ENCODE data around the gene KIAA1958.

Gene KIAA1958, protein sequence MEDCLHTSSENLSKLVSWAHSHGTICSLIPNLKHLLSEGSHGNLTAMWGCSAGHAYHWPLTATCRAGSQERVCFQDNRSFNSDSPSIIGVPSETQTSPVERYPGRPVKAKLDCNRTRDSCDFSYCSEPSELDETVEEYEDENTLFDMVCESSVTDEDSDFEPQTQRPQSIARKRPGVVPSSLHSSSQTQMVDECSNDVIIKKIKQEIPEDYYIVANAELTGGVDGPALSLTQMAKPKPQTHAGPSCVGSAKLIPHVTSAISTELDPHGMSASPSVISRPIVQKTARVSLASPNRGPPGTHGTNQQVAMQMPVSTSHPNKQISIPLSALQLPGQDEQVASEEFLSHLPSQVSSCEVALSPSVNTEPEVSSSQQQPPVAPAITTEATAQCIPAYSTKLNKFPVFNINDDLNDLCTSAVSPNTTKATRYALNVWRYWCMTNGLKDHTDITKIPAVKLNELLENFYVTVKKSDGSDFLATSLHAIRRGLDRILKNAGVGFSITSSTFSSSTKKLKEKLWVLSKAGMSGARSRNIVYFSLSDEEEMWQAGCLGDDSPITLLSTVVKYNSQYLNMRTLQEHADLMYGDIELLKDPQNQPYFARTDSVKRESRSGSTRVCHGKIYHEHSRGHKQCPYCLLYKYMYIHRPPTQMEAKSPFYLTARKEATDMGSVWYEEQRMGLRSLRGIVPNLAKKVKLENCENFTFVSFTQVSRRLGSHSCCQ

DNA sequence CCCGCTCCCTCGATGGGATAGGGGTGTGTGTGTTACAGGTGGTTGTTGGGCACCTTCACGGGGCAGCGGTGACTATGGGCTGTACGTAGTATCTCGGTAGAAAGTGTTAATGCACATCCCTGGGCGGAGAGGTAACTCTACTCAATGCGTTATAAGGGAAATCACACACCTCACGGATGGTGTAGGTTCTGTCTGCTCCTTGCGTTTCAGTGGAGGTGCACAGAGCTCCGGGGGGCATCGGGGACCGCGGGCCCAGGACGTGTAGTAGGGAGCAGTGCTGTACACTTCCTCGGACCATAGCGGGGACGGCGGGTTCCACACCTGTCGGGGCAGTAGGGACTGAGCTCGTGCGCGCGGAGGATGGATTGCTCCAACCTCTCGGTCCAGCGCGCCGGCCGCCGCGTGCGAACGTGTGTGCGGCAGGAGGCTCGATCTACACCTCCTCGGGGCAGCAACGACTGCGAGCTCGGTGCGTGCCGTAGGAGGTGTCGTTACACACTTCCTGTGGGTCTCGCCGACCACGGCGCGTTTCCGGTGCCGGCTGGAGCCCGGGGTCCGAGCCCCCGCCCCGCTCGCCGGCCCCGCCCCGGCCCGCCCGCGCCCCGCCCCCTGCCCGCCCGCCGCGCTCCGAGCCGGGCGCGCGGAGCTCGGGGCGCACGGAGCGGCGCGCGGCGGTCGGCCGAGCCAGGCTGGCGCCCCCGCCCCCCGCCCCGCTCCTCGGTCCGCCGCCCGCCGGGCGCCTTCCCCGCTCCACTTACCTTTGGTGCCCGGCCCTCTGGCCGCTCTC, at the start of gene KIAA1958:
Gene KIAA1958, plus strand, starts transcription at position 607 of the 787 bp plus-strand sequence. CDS start 87,254 bp downstream, outside the sequence.
- DNase-seq = peak; percentile 67 to 83

GRCh38 chr9:112437406-112437805, 49.2 kb upstream of the KIAA1958 start:
- no peak for DNase-seq

DNA sequence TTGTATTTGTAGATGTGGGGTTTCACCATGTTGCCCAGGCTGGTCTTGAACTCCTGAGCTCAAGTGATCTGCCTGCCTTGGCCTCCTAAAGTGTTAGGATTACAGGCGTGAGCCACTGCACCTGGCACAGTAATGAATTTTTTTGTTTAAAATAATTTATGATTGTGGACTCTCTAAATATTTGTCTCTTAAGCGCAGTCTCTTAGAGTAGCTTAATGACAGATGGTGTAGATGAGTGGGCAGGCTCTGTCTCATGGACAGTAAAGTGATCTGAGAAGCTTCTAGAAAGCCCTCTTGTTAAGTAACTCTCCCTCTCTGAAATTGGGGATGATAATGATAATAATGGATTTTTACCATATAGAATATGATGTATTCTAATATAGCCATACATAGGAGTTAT, 47.5 kb upstream of the KIAA1958 start:
- DNase-seq = no peak

GRCh38 chr9:112439825-112440224, 46.8 kb upstream of the KIAA1958 start:
- DNase-seq = no peak

DNA sequence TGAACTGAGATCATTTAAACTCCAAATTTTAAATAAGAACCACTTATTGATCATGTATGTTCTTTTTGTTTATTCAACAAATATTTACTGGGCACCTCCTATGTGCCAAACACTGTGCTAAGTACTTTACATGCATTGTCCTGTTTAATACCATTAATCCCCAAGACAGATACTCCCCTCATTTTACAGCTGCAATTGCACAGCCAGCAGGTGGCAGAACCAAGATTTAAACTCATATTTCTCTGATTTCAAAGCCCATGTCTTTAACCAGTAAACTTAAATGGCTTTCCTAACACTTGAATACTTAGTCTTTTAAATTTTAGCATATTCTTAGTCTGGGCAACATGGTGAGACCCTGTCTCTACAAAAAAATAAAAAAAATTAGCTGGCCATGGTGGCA, 43.4 kb upstream of the KIAA1958 start:
- DNase-seq = peak; percentile 4 to 17

- DNase-seq = no peak
These were observed 43.0 kb upstream of the KIAA1958 start for GRCh38 chr9:112443636-112444035.

GRCh38 chr9:112445196-112445595, 41.4 kb upstream of the KIAA1958 start:
- no peak for DNase-seq

GRCh38 chr9:112446080-112446479, 40.5 kb upstream of the KIAA1958 start:
- DNase-seq = no peak

DNA sequence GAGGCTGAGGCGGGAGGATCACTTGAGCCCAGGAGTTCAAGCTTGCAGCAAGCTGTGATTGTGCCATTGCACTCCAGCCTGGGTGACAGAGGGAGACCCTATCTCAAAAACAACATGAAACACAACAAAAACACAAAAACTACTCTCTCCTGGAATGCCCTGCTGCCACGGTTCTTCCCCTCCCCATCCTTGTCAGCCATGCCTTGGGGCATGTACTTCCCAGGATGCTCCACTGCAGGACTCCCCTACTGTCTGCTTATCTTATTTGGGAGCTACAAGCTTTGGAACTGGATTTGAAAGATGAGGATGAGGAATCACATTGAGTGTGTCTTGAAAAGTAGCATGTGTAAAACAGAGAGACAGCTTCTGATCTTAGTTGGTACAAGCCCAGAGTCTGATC, 40.1 kb upstream of the KIAA1958 start:
- DNase-seq = no peak

GRCh38 chr9:112447283-112447761, 39.3 kb upstream of the KIAA1958 start:
- no peak for DNase-seq

DNA sequence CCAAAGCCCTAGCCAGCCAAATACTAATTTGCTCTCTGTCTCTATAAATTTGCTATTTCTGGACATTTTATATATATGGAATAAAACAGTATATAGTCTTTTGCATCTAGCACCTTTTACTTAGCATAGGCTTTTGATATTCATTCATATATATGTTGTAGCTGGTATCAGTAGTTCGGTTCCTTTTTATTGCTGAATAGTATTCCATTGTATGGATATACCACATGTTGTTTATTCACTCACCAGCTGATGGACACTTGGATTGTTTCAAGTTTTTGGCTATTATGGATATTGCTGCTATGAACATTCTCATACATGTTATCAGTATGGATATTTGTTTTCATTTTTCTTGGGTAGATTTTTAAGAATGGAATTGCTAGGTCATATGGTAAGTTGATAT, 23.8 kb upstream of the KIAA1958 start:
- DNase-seq = no peak

- DNase-seq = no peak
These were observed 21.3 kb upstream of the KIAA1958 start for GRCh38 chr9:112465352-112465751.

DNA sequence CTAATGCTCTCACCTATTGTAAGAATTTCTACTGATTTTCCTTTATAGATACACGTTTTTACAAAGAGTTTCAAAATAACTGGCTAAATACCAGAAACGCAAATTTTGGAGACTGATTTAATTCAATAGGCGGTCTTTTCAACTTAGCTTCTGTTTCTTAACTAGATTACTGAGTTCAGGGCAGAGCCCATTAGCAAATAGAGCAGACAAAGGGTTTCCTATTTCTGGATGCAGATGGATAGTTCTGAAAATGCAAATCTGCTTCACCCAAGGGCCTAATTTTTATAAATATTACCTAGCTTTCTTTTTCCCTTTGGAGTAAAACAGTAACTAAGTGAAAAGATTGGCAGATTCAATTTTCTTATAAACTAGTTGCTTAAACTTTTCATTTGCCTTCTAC, 13.6 kb upstream of the KIAA1958 start:
- no peak for DNase-seq

DNA sequence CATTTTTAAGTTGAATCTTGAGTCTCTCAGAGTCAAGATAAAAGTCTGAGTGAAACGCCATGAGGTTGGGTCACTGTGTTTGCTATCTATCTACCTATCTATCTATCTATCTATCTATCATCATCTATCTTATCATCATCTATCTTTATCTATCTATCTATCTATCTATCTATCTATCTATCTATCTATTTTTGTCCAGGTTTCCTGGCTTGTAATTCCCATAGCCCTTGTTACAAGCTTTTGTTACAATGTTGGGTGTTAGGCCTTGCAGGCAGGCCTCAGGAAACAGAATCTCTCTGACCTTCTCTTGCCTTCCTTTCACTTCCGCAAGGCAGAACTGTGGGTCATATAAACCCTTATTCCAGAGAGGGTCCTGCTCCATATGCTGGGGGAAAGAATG, 12.6 kb upstream of the KIAA1958 start:
- DNase-seq = no peak

DNA sequence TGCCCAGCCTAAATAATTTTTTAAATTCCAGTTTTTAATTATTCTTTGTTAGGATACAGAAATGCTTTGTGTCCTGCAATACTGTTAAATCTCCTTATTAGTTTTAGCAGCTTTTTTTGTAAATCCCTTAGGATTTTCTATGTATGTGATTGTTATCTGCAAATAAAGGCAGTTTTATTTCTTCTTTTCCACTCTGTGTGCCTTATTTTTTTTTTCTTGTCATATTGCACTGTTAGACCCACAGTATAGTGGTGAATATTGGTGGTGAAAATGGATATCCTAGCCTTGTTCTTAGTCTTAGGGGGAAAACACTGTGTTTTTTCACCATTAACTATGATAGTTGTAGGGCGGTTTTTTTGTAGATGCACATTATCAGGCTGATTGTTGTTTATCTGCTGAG, 11.3 kb upstream of the KIAA1958 start:
- no peak for DNase-seq

- no peak for DNase-seq
These were observed 9.3 kb upstream of the KIAA1958 start for GRCh38 chr9:112477330-112477729.

DNA sequence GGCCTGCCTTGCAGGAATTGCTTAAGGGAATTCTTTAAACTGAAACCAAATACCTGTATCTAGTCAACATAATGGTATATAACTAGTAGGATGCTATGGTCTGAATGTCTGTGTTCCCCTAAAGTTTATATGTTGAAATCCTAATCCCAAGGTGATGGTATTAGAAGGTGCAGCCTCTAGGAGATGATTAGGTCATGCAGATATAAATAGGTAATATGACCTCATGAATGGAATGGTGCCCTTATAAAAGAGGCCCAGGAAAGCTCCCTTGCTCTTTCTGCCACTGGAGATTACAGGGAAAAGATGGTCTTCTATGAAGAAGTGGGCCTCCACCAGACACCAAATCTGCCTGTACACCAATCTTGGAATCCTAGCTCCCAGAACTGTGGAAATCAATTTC, 7.4 kb upstream of the KIAA1958 start:
- no peak for DNase-seq

- DNase-seq = no peak
These were observed 2.0 kb upstream of the KIAA1958 start for GRCh38 chr9:112484607-112485006.

- DNase-seq = no peak
These were observed 1.1 kb upstream of the KIAA1958 start for GRCh38 chr9:112485574-112485973.

DNA sequence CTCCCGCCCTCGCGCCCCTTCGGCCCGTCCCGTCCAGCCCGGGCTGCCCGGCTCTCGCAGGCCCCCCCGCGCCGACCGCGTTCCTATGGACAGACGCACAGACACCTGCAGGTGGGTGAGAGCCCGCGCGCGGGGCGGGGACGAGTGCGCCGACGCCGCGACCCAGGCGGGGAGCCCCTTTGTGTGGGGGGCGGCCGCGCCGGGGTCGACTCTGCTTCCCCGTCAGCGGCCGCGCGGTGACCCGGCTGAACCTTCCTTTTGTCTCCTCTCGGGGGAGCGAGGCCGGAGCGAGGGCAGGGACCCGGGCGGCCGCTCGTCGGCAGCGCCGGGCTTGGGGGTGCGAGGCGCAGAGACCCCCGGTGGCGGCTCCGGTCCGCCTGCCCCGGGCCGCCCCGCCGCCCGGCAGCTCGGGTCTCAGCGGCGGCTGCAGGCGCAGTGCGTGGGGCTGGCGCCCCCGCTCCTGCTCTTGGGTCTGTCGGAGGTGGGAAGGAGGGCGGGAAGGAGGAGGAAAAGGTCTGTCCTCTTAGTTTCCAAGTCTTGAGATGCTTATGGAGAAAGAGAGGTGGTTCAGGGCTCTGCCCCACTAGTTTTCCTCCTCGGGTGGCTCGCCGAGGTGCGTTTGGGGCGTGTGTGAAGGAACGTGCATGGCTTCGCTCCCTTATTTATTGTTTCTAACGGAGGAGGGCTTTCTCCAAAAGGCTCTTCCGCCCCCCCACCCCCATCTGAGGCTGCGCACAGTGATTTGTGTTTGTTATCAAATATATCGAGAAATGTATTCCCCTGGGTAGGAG, 576 bp downstream of the KIAA1958 start:
- DNase-seq = peak; percentile 52 to 63

- no peak for DNase-seq
These were observed 1.2 kb downstream of the KIAA1958 start for GRCh38 chr9:112487799-112488340.

DNA sequence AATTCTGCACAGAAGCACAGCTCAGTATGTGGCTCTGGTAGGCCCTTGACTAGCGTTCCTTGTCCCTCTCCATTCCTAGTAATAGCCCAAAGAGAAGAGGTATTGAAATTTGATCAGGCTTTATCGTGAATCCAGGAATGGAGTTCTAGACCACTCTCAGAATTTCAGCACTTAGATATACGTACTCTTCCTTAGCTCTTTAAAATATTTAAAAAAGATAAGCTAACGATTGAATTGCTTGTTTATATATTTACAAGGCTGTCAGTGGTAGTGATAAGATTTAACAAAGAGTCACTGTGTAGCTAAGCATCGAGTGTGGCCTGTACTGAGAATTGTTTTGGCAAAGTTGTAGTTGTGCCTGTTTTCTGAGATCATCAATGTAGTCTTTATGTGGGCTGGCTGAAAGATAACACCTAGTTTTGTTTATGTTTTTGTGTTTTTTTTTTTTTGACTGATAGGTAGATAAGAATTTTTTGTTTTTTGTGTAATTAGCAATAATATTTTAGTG, 2.5 kb downstream of the KIAA1958 start:
- DNase-seq = no peak

Data from activated CD4-positive, alpha-beta T cell treated with anti-CD3 and anti-CD28 coated beads for 4 hours (primary cell).